HepG2 (cell line): ENCODE data around the gene PLA2G2A. TPM values are rescaled to one million over a fixed set of nuclear protein-coding genes. Genes with fewer than 3 reads are reported as not detected.

Experiments
- ARHGAP35 ChIP-seq: sonication (generic); formaldehyde crosslinking; IDR thresholded peaks from 2 replicates; pipeline ENCODE4 v1.9.0; 2022; ENCODE audit warnings: mild to moderate bottlenecking, inconsistent platforms, moderate library complexity, missing genetic modification reagents, borderline replicate concordance
- EEA1 ChIP-seq: sonication (generic); formaldehyde crosslinking; IDR thresholded peaks from 2 replicates; pipeline ENCODE4 v1.5.1; 2020; ENCODE audit warnings: mild to moderate bottlenecking, missing genetic modification reagents, borderline replicate concordance
- FOSL2 ChIP-seq: sonication (generic); formaldehyde crosslinking; IDR thresholded peaks from 2 replicates; pipeline ENCODE4 v1.4.0; 2020; ENCODE audit warnings: missing genetic modification reagents
- HOXA9 ChIP-seq: sonication (generic); formaldehyde crosslinking; IDR thresholded peaks from 2 replicates; pipeline ENCODE4 v1.8.1; 2022; ENCODE audit warnings: missing genetic modification reagents, mild to moderate bottlenecking, moderate library complexity, borderline replicate concordance
- MAFG ChIP-seq: sonication (generic); formaldehyde crosslinking; IDR thresholded peaks from 2 replicates; pipeline ENCODE4 v1.5.1; 2020; ENCODE audit warnings: mild to moderate bottlenecking, missing genetic modification reagents
- NAIF1 ChIP-seq: sonication (generic); formaldehyde crosslinking; IDR thresholded peaks from 2 replicates; pipeline ENCODE4 v1.5.0; 2020; ENCODE audit warnings: mild to moderate bottlenecking, missing genetic modification reagents, borderline replicate concordance
- NFRKB ChIP-seq: fragments of 450-650 bp; IDR thresholded peaks from 2 replicates; pipeline ENCODE4 v1.6.1; 2017
- POLR2G ChIP-seq: fragments of 200-400 bp; formaldehyde crosslinking; IDR thresholded peaks from 2 replicates; pipeline ENCODE4 v1.6.1; 2018; ENCODE audit warnings: mild to moderate bottlenecking, low read depth, low read length, moderate library complexity
- SAP130 ChIP-seq: IDR thresholded peaks from 2 replicates; pipeline ENCODE4 v1.6.1; 2016; ENCODE audit warnings: low read depth
- ZFP37 ChIP-seq: sonication (generic); formaldehyde crosslinking; IDR thresholded peaks from 2 replicates; pipeline ENCODE4 v1.4.0; 2020; ENCODE audit warnings: missing genetic modification reagents, borderline replicate concordance
- ZKSCAN8 ChIP-seq: IDR thresholded peaks from 2 replicates; pipeline ENCODE4 v1.6.1; 2016; ENCODE audit warnings: borderline replicate concordance, missing genetic modification reagents, missing compliant biosample characterization
- ZNF207 ChIP-seq: fragments of 450-650 bp; IDR thresholded peaks from 2 replicates; pipeline ENCODE4 v1.6.1; 2016; ENCODE audit warnings: antibody characterized with exemption, borderline replicate concordance
- ZNF251 ChIP-seq: sonication (generic); formaldehyde crosslinking; IDR thresholded peaks from 2 replicates; pipeline ENCODE4 v1.9.0; 2021; ENCODE audit warnings: mild to moderate bottlenecking, missing genetic modification reagents
- ZNF773 ChIP-seq: sonication (generic); formaldehyde crosslinking; IDR thresholded peaks from 2 replicates; pipeline ENCODE4 v1.4.0; 2020; ENCODE audit warnings: missing genetic modification reagents, borderline replicate concordance
- ZNF781 ChIP-seq: sonication (generic); formaldehyde crosslinking; IDR thresholded peaks from 2 replicates; pipeline ENCODE4 v1.5.1; 2020; ENCODE audit warnings: borderline replicate concordance, mild to moderate bottlenecking, missing genetic modification reagents; ENCODE audit errors: not compliant biosample characterization
- ZNF878 ChIP-seq: sonication (generic); formaldehyde crosslinking; IDR thresholded peaks from 2 replicates; pipeline ENCODE4 v1.8.1; 2023; ENCODE audit warnings: mild to moderate bottlenecking, missing genetic modification reagents, moderate library complexity
- polyA plus RNA-seq, 8 experiments: library from polyadenylated mRNA; depleted of rRNA in 3 of 8; stranded (reverse) in 7 of 8; unstranded in 1 of 8; fragments of >200 nt; fragmentation: Illumina TruSeq in 4 of 8; extraction: Trizol in 4 of 8; gene quantifications; 2 replicates each; pipeline versions ENCODE4 v1.2.1 to v1.2.3, GENCODE V29; 2011 to 2016; ENCODE audit warnings: low read depth in 4 of 8, missing spikeins in 1 of 8, mixed read lengths in 1 of 8; ENCODE audit not compliant: insufficient read depth in 1 of 8
- total RNA-seq, 5 experiments: library from RNA; depleted of rRNA; stranded (reverse); fragments of >200 nt; fragmentation: Illumina TruSeq; extraction: Trizol; gene quantifications; 2 replicates each; pipeline ENCODE4 v1.2.3, GENCODE V29; 2016; ENCODE audit warnings: low read depth in 1 of 5
- TF ChIP-seq, protein P1 (sequence below): sonication (generic); formaldehyde crosslinking; IDR thresholded peaks from 2 replicates; pipeline ENCODE4 v1.4.0; 2020; ENCODE audit warnings: missing genetic modification reagents
- TF ChIP-seq, protein P2 (sequence below): sonication (generic); formaldehyde crosslinking; IDR thresholded peaks from 2 replicates; pipeline ENCODE4 v1.4.0; 2020; ENCODE audit warnings: missing genetic modification reagents, borderline replicate concordance
- TF ChIP-seq, protein P3 (sequence below): sonication (generic); formaldehyde crosslinking; IDR thresholded peaks from 2 replicates; pipeline ENCODE4 v1.5.0; 2020; ENCODE audit warnings: mild to moderate bottlenecking, missing genetic modification reagents
- TF ChIP-seq, protein P4 (sequence below): IDR thresholded peaks from 2 replicates; pipeline ENCODE4 v1.6.1; 2012; ENCODE audit warnings: low read length, improper control_type of control experiment

The PLA2G2A gene
- total and polyA plus RNA-seq, 2 of the 13 experiments (the other 11 are each of a cell fraction or from before 2014, with no cell fraction given) = 0.35 to 30.3 TPM

DNA sequence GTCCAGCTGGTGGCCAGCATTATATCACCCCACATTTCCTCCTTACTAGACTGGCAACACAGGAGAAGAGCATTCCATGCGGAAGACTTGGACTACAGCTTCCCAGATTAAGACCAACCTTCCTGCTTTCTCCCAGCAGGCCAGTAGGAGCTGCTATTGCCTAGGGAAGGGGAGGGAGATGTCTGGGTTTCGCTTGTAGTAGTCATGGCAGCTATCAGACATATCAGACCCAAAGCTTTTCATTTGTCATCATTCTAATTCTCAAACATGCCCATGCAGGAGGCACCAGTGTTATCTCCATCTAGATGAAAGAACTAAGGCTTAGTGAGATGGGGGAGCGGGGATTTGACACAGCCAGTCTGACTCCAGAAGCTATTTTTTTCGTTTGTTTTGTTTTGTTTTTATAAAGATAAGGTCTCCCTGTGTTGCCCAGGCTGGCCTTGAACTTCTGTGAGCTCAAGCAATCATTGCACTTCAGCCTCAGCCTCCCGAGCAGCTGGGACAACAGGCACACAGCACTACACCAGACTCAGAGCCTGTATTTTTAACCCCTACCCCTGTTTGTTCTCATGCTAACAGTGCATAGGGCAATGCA is 4.5 kb downstream of the PLA2G2A start (continued):
- TF ChIP-seq ZFP37 (CRISPR knock-in tag) (0 out of 2 replicates have a peak, but pooled peaks have one; percentile 25), ZNF878 (CRISPR knock-in tag) (no peak), ZNF207 (no peak), POLR2G (no peak), ZKSCAN8 (CRISPR knock-in tag) (0 out of 2 replicates have a peak, but pooled peaks have one; percentile 48), MAFG (CRISPR knock-in tag) (no peak), HOXA9 (CRISPR knock-in tag) (no peak), NAIF1 (no peak), ARHGAP35 (CRISPR knock-in tag) (no peak), SAP130 (CRISPR knock-in tag) (peak; percentile 69; the same call in 1 of the 2 replicates), ZNF251 (CRISPR knock-in tag) (no peak), ZNF773 (CRISPR knock-in tag) (no peak), NFRKB (no peak), ZNF781 (no peak), FOSL2 (CRISPR knock-in tag) (peak; percentile 76), EEA1 (CRISPR knock-in tag) (no peak)
- TF ChIP-seq, protein P1, sequence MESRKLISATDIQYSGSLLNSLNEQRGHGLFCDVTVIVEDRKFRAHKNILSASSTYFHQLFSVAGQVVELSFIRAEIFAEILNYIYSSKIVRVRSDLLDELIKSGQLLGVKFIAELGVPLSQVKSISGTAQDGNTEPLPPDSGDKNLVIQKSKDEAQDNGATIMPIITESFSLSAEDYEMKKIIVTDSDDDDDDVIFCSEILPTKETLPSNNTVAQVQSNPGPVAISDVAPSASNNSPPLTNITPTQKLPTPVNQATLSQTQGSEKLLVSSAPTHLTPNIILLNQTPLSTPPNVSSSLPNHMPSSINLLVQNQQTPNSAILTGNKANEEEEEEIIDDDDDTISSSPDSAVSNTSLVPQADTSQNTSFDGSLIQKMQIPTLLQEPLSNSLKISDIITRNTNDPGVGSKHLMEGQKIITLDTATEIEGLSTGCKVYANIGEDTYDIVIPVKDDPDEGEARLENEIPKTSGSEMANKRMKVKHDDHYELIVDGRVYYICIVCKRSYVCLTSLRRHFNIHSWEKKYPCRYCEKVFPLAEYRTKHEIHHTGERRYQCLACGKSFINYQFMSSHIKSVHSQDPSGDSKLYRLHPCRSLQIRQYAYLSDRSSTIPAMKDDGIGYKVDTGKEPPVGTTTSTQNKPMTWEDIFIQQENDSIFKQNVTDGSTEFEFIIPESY (CRISPR knock-in tag) = peak; percentile 70
- TF ChIP-seq, protein P2, sequence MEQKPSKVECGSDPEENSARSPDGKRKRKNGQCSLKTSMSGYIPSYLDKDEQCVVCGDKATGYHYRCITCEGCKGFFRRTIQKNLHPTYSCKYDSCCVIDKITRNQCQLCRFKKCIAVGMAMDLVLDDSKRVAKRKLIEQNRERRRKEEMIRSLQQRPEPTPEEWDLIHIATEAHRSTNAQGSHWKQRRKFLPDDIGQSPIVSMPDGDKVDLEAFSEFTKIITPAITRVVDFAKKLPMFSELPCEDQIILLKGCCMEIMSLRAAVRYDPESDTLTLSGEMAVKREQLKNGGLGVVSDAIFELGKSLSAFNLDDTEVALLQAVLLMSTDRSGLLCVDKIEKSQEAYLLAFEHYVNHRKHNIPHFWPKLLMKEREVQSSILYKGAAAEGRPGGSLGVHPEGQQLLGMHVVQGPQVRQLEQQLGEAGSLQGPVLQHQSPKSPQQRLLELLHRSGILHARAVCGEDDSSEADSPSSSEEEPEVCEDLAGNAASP = peak; percentile 85; the same call in 1 of the 2 replicates
- TF ChIP-seq, protein P3, sequence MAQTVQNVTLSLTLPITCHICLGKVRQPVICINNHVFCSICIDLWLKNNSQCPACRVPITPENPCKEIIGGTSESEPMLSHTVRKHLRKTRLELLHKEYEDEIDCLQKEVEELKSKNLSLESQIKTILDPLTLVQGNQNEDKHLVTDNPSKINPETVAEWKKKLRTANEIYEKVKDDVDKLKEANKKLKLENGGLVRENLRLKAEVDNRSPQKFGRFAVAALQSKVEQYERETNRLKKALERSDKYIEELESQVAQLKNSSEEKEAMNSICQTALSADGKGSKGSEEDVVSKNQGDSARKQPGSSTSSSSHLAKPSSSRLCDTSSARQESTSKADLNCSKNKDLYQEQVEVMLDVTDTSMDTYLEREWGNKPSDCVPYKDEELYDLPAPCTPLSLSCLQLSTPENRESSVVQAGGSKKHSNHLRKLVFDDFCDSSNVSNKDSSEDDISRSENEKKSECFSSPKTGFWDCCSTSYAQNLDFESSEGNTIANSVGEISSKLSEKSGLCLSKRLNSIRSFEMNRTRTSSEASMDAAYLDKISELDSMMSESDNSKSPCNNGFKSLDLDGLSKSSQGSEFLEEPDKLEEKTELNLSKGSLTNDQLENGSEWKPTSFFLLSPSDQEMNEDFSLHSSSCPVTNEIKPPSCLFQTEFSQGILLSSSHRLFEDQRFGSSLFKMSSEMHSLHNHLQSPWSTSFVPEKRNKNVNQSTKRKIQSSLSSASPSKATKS (CRISPR knock-in tag) = no peak
- TF ChIP-seq, protein P4, sequence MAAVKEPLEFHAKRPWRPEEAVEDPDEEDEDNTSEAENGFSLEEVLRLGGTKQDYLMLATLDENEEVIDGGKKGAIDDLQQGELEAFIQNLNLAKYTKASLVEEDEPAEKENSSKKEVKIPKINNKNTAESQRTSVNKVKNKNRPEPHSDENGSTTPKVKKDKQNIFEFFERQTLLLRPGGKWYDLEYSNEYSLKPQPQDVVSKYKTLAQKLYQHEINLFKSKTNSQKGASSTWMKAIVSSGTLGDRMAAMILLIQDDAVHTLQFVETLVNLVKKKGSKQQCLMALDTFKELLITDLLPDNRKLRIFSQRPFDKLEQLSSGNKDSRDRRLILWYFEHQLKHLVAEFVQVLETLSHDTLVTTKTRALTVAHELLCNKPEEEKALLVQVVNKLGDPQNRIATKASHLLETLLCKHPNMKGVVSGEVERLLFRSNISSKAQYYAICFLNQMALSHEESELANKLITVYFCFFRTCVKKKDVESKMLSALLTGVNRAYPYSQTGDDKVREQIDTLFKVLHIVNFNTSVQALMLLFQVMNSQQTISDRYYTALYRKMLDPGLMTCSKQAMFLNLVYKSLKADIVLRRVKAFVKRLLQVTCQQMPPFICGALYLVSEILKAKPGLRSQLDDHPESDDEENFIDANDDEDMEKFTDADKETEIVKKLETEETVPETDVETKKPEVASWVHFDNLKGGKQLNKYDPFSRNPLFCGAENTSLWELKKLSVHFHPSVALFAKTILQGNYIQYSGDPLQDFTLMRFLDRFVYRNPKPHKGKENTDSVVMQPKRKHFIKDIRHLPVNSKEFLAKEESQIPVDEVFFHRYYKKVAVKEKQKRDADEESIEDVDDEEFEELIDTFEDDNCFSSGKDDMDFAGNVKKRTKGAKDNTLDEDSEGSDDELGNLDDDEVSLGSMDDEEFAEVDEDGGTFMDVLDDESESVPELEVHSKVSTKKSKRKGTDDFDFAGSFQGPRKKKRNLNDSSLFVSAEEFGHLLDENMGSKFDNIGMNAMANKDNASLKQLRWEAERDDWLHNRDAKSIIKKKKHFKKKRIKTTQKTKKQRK = no peak
